Kidney epithelial cell (primary cell): ENCODE measurements around the gene LRRC9. TPM values are rescaled to one million over a fixed set of nuclear protein-coding genes. Genes with fewer than 3 reads are reported as not detected.

ENCODE experiments used
- DNase-seq: peaks from one replicate; pipeline ENCODE4 v3.0.0-alpha.2; 2010; ENCODE audit warnings: low read depth
- H3K27me3 ChIP-seq: 2 replicates; pipeline ENCODE4 v1.6.0; 2011; ENCODE audit warnings: low read length; ENCODE audit not compliant: control insufficient read depth, insufficient read depth
- H3K36me3 ChIP-seq: 2 replicates; pipeline ENCODE4 v1.5.1; 2011; ENCODE audit warnings: low read length; ENCODE audit not compliant: control insufficient read depth, insufficient read depth
- H3K4me3 ChIP-seq: 2 replicates; pipeline ENCODE4 v1.5.1; 2011; ENCODE audit warnings: low read depth, mild to moderate bottlenecking, control low read depth, low read length
- CTCF ChIP-seq: IDR thresholded peaks from 2 replicates; pipeline ENCODE4 v1.5.1; 2011; ENCODE audit warnings: mild to moderate bottlenecking, moderate library complexity, low read length, control low read depth, inconsistent platforms; ENCODE audit not compliant: insufficient read depth, poor library complexity, severe bottlenecking
- total RNA-seq: library from RNA; depleted of rRNA; stranded (reverse); fragments of >200 nt; gene quantifications from 2 replicates; pipeline ENCODE4 v1.2.3, GENCODE V29; 2015

LRRC9 gene
- total RNA-seq, 1 donor from 2014 or later = not detected

- DNase-seq = no peak
- Histone ChIP-seq H3K36me3 (no peaks in the 10 kb centered on the region), H3K27me3 (no peaks in the 10 kb centered on the region), H3K4me3 (no peak overlapping the region)
- TF ChIP-seq CTCF = no peak
These were observed 141.4 kb downstream of the LRRC9 start for GRCh38 chr14:60061371-60061770.

- Histone ChIP-seq H3K27me3 (no peaks in the 10 kb centered on the region), H3K4me3 (no peak overlapping the region), H3K36me3 (no peaks in the 10 kb centered on the region)
- peak; percentile 36 for TF ChIP-seq CTCF
- no peak for DNase-seq
These were observed 144.6 kb downstream of the LRRC9 start for GRCh38 chr14:60064491-60065072.

- H3K27me3 ChIP-seq = no peaks in the 10 kb centered on the region
- H3K36me3 ChIP-seq = no peaks in the 10 kb centered on the region
- TF ChIP-seq CTCF = no peak
- no peak for DNase-seq
- no peak overlapping the region for H3K4me3 ChIP-seq
These were observed 147.9 kb downstream of the LRRC9 start for GRCh38 chr14:60067882-60068281.

GRCh38 chr14:60079723-60080122, 159.8 kb downstream of the LRRC9 start:
- Histone ChIP-seq H3K27me3 (no peaks in the 10 kb centered on the region), H3K4me3 (no peak overlapping the region), H3K36me3 (no peaks in the 10 kb centered on the region)
- no peak for DNase-seq
- TF ChIP-seq CTCF = no peak

- no peak for DNase-seq
- Histone ChIP-seq H3K36me3 (no peaks in the 10 kb centered on the region), H3K4me3 (no peak overlapping the region), H3K27me3 (no peaks in the 10 kb centered on the region)
- TF ChIP-seq CTCF = no peak
These were observed 165.1 kb downstream of the LRRC9 start for GRCh38 chr14:60085085-60085484.

- no peak for TF ChIP-seq CTCF
- H3K27me3 ChIP-seq = no peaks in the 10 kb centered on the region
- DNase-seq = no peak
- H3K36me3 ChIP-seq = no peaks in the 10 kb centered on the region
- no peak overlapping the region for H3K4me3 ChIP-seq
These were observed 165.7 kb downstream of the LRRC9 start for GRCh38 chr14:60085693-60086092.
